SK-N-SH (cell line): ENCODE data around the gene IL11RA. TPM values are rescaled to one million over a fixed set of nuclear protein-coding genes. Genes with fewer than 3 reads are reported as not detected.

Source experiments
- CTCF ChIA-PET: fragments of 300-600, 350-600 bp; formaldehyde crosslinking; extraction: SDS; loops from one replicate; lab custom pipeline; 2021; lab: Yijun Ruan, JAX
- POLR2A ChIA-PET: fragments of 350-600 bp; sonication (Branson Sonifier 250); formaldehyde crosslinking; extraction: SDS; loops from one replicate; lab custom pipeline; 2020; ENCODE audit warnings: antibody characterized with exemption, inconsistent platforms; lab: Yijun Ruan, JAX
- DNase-seq: peaks from one replicate; pipeline ENCODE4 v3.0.0; 2012
- H2AFZ ChIP-seq: fragments of 200-600 bp; sonication (generic); 2 replicates; pipeline ENCODE4 v1.8.1; 2016; ENCODE audit warnings: antibody characterized with exemption, mild to moderate bottlenecking, low read depth
- H3F3A ChIP-seq: fragments of 200-600 bp; sonication (generic); replicated peaks from 2 replicates; pipeline ENCODE3; 2016; ENCODE audit warnings: antibody characterized with exemption, mild to moderate bottlenecking; ENCODE audit not compliant: insufficient read depth
- H3K27ac ChIP-seq, 2 experiments: fragments of 200-500 bp in 1 of 2; fragments of 200-600 bp in 1 of 2; sonication (Bioruptor generic) in 1 of 2; sonication (generic), shearing (Covaris generic) in 1 of 2; 2 replicates each; pipeline versions ENCODE4 v1.5.1 to v1.6.1; 2014 to 2016; ENCODE audit warnings: low read depth in 2 of 2, inconsistent platforms in 1 of 2, low read length in 1 of 2, mild to moderate bottlenecking in 1 of 2, mixed read lengths in 1 of 2
- H3K27me3 ChIP-seq: fragments of 200-600 bp; sonication (generic), shearing (Covaris generic); 2 replicates; pipeline ENCODE4 v1.6.1; 2016; ENCODE audit warnings: mixed run types; ENCODE audit not compliant: insufficient read depth
- H3K36me3 ChIP-seq, 2 experiments: fragments of 200-500 bp in 1 of 2; fragments of 200-600 bp in 1 of 2; sonication (Bioruptor generic) in 1 of 2; sonication (generic) in 1 of 2; replicated peaks in 1 of 2; 2 replicates each; pipeline versions ENCODE3 to v1.5.1; 2014 to 2016; ENCODE audit warnings: low read length in 1 of 2, mild to moderate bottlenecking in 1 of 2; ENCODE audit not compliant: insufficient read depth in 2 of 2, control insufficient read depth in 1 of 2
- H3K4me1 ChIP-seq, 2 experiments: fragments of 200-500 bp in 1 of 2; fragments of 200-600 bp in 1 of 2; sonication (Bioruptor generic) in 1 of 2; sonication (generic), shearing (Covaris generic) in 1 of 2; 2 replicates each; pipeline versions ENCODE4 v1.5.1 to v1.6.1; 2014 to 2016; ENCODE audit warnings: low read depth in 1 of 2, low read length in 1 of 2, mixed run types in 1 of 2; ENCODE audit not compliant: insufficient read depth in 2 of 2, control insufficient read depth in 1 of 2
- H3K4me2 ChIP-seq: fragments of 200-600 bp; sonication (generic), shearing (Covaris generic); 2 replicates; pipeline ENCODE4 v1.6.1; 2017; ENCODE audit warnings: mixed run types
- H3K4me3 ChIP-seq, 2 experiments: fragments of 200-500 bp in 1 of 2; fragments of 200-600 bp in 1 of 2; sonication (Bioruptor generic) in 1 of 2; sonication (generic), shearing (Covaris generic) in 1 of 2; 2 replicates each; pipeline versions ENCODE4 v1.5.1 to v1.8.1; 2014 to 2016; ENCODE audit warnings: low read depth in 2 of 2, inconsistent platforms in 1 of 2, low read length in 1 of 2, mild to moderate bottlenecking in 1 of 2, mixed read lengths in 1 of 2, moderate library complexity in 1 of 2
- H3K79me2 ChIP-seq: fragments of 200-600 bp; sonication (generic); 2 replicates; pipeline ENCODE4 v1.8.1; 2017; ENCODE audit warnings: mild to moderate bottlenecking; ENCODE audit not compliant: insufficient read depth
- H3K9ac ChIP-seq: fragments of 200-600 bp; sonication (generic); 2 replicates; pipeline ENCODE4 v1.6.1; 2017; ENCODE audit warnings: mixed run types
- H3K9me2 ChIP-seq: fragments of 200-600 bp; sonication (generic); 2 replicates; pipeline ENCODE4 v1.6.1; 2017; ENCODE audit warnings: mixed run types
- H3K9me3 ChIP-seq: fragments of 200-600 bp; sonication (generic); 2 replicates; pipeline ENCODE4 v1.6.1; 2017; ENCODE audit warnings: mixed run types, mild to moderate bottlenecking, moderate library complexity
- H4K20me1 ChIP-seq: fragments of 200-600 bp; sonication (generic); 2 replicates; pipeline ENCODE4 v1.6.1; 2017; ENCODE audit warnings: mild to moderate bottlenecking, mixed run types; ENCODE audit not compliant: insufficient read depth
- EP300 ChIP-seq, 2 experiments: IDR thresholded peaks; 2 replicates each; pipeline versions ENCODE4 v1.4.0 to v1.6.1; 2012; ENCODE audit warnings: borderline replicate concordance in 1 of 2, low read depth in 1 of 2, low read length in 1 of 2
- FOXJ3 ChIP-seq: sonication (generic); formaldehyde crosslinking; IDR thresholded peaks from 2 replicates; pipeline ENCODE4 v1.5.1; 2020; ENCODE audit warnings: mild to moderate bottlenecking, missing genetic modification reagents
- GABPA ChIP-seq: IDR thresholded peaks from 2 replicates; pipeline ENCODE4 v1.4.0; 2012; ENCODE audit warnings: low read depth, mild to moderate bottlenecking
- NFIC ChIP-seq: IDR thresholded peaks from 2 replicates; pipeline ENCODE4 v1.4.0; 2012; ENCODE audit warnings: borderline replicate concordance
- POLR2AphosphoS5 ChIP-seq: IDR thresholded peaks from 2 replicates; pipeline ENCODE4 v1.6.1; 2012; ENCODE audit warnings: low read depth, low read length
- RAD21 ChIP-seq: IDR thresholded peaks from 2 replicates; pipeline ENCODE4 v1.6.1; 2012; ENCODE audit warnings: mild to moderate bottlenecking, low read length
- RCOR1 ChIP-seq: fragments of 150-350 bp; IDR thresholded peaks from 2 replicates; pipeline ENCODE4 v1.6.1; 2017; ENCODE audit warnings: antibody characterized with exemption, low read length
- YY1 ChIP-seq: IDR thresholded peaks from 2 replicates; pipeline ENCODE4 v1.4.0; 2012; ENCODE audit warnings: low read depth, mild to moderate bottlenecking
- WGBS: methylation state at CpG from one replicate; pipeline ENCODE4 v1.1.6; 2017; ENCODE audit warnings: low lambda C conversion rate; 5-methylcytosine and 5-hydroxymethylcytosine counted together
- polyA plus RNA-seq, 3 experiments: library from polyadenylated mRNA; depleted of rRNA; stranded (reverse); fragments of >200 nt; gene quantifications; 2 replicates each; pipeline ENCODE4 v1.2.3, GENCODE V29; 2012
- TF ChIP-seq, protein P1 (sequence below): fragments of 150-350 bp; IDR thresholded peaks from 2 replicates; pipeline ENCODE4 v1.6.1; 2016; ENCODE audit warnings: mild to moderate bottlenecking, low read depth, low read length
- TF ChIP-seq, protein P2 (sequence below): IDR thresholded peaks from 2 replicates; pipeline ENCODE4 v1.6.1; 2012; ENCODE audit warnings: mild to moderate bottlenecking, low read depth, low read length, moderate library complexity
- TF ChIP-seq, protein P3 (sequence below): fragments of 150-350 bp; IDR thresholded peaks from 2 replicates; pipeline ENCODE4 v1.6.1; 2017; ENCODE audit warnings: antibody characterized with exemption, low read length, low read depth, borderline replicate concordance
- TF ChIP-seq, protein P4 (sequence below): IDR thresholded peaks from 2 replicates; pipeline ENCODE4; 2012
- TF ChIP-seq, protein P5 (sequence below): IDR thresholded peaks from 2 replicates; pipeline ENCODE4 v1.4.0; 2012; ENCODE audit warnings: low read depth, borderline replicate concordance

The IL11RA gene
- polyA plus RNA-seq, 1 of the 3 experiments (the other 2 are of a cell fraction) = 16.5 TPM

DNA sequence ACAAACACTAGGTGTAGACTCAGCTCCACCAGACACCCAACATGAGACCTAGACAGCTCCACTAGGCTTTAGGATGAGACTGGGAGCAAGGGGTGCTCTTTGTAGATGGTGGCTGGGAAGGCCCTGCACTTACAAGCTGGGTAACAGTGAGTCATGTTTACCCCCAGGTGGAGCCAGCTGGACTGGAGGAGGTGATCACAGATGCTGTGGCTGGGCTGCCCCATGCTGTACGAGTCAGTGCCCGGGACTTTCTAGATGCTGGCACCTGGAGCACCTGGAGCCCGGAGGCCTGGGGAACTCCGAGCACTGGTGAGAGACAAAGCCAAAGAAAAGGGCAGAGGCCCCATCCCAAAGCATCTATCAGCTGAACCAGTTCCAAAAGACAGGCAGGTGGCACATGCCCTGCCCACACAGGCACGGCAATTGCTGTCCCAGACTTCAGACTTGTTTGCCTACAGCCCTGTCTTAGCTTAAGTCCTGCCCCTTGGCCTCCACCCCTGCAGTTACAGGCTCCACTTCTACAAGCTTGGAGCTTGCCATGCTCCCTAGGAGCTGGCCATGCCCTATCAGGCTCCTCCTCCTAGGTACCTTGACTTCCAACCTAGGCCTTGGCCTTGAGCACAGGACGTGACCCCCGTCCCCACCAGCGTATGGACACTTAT is 7.7 kb downstream of the IL11RA start:
- Histone ChIP-seq H2AFZ (no peak overlapping the region), H3K9me2 (no peaks in the 10 kb centered on the region), H3F3A (peaks cover 7% of the 10 kb centered on the region), H3K9ac (no peak overlapping the region), H3K4me3 (no peak overlapping the region), H3K36me3 (no peaks in the 10 kb centered on the region), H4K20me1 (no peaks in the 10 kb centered on the region), H3K4me2 (no peak overlapping the region), H3K9me3 (no peaks in the 10 kb centered on the region), H3K27me3 (no peaks in the 10 kb centered on the region), H3K79me2 (no peaks in the 10 kb centered on the region), H3K27ac (no peak overlapping the region), H3K4me1 (peaks cover 4 to 24% of the 10 kb centered on the region in 2 experiments; a peak in 3 of 4 replicates)
- DNase-seq = no peak
- ChIA-PET CTCF (interaction anchor here (0.7 to 8.1 kb wide), 4 partner anchors 16 to 56 kb away, joined by 3 to 56 read pairs (median 5); no protein-coding TSS in a partner anchor), POLR2A (no interaction called here)
- TF ChIP-seq, protein P1, sequence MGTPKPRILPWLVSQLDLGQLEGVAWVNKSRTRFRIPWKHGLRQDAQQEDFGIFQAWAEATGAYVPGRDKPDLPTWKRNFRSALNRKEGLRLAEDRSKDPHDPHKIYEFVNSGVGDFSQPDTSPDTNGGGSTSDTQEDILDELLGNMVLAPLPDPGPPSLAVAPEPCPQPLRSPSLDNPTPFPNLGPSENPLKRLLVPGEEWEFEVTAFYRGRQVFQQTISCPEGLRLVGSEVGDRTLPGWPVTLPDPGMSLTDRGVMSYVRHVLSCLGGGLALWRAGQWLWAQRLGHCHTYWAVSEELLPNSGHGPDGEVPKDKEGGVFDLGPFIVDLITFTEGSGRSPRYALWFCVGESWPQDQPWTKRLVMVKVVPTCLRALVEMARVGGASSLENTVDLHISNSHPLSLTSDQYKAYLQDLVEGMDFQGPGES = no peak
- TF ChIP-seq NFIC (no peak), YY1 (no peak), RAD21 (no peak), RCOR1 (no peak), POLR2AphosphoS5 (no peak)
- TF ChIP-seq, protein P2, sequence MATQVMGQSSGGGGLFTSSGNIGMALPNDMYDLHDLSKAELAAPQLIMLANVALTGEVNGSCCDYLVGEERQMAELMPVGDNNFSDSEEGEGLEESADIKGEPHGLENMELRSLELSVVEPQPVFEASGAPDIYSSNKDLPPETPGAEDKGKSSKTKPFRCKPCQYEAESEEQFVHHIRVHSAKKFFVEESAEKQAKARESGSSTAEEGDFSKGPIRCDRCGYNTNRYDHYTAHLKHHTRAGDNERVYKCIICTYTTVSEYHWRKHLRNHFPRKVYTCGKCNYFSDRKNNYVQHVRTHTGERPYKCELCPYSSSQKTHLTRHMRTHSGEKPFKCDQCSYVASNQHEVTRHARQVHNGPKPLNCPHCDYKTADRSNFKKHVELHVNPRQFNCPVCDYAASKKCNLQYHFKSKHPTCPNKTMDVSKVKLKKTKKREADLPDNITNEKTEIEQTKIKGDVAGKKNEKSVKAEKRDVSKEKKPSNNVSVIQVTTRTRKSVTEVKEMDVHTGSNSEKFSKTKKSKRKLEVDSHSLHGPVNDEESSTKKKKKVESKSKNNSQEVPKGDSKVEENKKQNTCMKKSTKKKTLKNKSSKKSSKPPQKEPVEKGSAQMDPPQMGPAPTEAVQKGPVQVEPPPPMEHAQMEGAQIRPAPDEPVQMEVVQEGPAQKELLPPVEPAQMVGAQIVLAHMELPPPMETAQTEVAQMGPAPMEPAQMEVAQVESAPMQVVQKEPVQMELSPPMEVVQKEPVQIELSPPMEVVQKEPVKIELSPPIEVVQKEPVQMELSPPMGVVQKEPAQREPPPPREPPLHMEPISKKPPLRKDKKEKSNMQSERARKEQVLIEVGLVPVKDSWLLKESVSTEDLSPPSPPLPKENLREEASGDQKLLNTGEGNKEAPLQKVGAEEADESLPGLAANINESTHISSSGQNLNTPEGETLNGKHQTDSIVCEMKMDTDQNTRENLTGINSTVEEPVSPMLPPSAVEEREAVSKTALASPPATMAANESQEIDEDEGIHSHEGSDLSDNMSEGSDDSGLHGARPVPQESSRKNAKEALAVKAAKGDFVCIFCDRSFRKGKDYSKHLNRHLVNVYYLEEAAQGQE = no peak
- TF ChIP-seq, protein P3, sequence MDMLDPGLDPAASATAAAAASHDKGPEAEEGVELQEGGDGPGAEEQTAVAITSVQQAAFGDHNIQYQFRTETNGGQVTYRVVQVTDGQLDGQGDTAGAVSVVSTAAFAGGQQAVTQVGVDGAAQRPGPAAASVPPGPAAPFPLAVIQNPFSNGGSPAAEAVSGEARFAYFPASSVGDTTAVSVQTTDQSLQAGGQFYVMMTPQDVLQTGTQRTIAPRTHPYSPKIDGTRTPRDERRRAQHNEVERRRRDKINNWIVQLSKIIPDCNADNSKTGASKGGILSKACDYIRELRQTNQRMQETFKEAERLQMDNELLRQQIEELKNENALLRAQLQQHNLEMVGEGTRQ = no peak
- WGBS = 100% methylated on average over 3 of the region's 8 CpGs

DNA sequence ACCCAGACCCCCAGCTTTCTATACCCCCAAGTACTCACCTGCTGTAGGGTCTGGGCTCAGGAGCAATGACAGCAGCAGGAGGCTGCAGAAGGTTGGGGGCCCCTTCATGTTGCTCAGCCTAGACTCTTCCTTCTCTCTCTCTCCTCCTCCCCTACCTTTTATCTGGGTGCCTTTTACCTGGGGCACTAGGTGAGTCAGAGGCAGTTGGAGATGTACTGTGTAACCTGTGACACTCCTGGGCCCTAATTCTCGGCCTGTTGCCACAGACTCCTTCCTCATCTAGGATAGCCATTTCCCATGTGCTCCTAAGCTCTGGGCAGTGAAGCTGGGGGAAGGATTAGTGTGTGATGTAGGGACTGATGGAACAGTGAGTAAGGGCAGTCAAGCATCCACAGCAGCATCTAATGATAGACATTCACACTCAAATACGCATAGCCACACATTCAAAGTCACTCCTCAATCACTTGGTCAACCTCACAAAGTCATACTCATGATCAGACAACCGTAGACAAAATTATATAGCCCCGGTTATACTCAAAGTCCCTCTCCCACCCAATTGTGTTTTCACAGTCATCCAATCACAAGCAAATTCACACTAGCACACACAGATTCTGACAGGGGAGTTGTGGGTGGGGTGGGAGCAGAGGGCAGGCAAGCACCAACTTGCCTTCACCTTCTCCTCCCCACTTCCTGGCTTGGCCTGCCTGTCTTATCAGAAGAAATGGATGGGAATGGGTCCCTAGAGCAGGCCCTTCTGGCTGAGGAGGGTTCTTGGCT is 10.7 kb downstream of the IL11RA start, which contains the start of gene CCL27:
CCL27 (minus strand) TSS at position 132 of the 777 bp plus-strand sequence; CDS start at position 108, 24 bp downstream.
- no peak for DNase-seq
- Histone ChIP-seq H3K79me2 (peaks cover 17% of the 10 kb centered on the region; the same call in 1 of the 2 replicates), H3K36me3 (no peaks in the 10 kb centered on the region), H3K4me1 (peaks cover 8 to 12% of the 10 kb centered on the region in 2 experiments; a peak in 3 of 4 replicates), H3K27me3 (no peaks in the 10 kb centered on the region), H2AFZ (no peak within 1 kb of the TSS), H4K20me1 (no peaks in the 10 kb centered on the region), H3K27ac (no peak within 1 kb of the TSS), H3K4me3 (no peak within 1 kb of the TSS), H3K9me2 (no peaks in the 10 kb centered on the region), H3F3A (peaks cover 13% of the 10 kb centered on the region), H3K4me2 (no peak within 1 kb of the TSS), H3K9ac (no peak within 1 kb of the TSS), H3K9me3 (no peaks in the 10 kb centered on the region)
- 79% methylated on average over 4 of the region's 4 CpGs for WGBS
- POLR2A ChIA-PET = no interaction called here
- TF ChIP-seq, protein P4, sequence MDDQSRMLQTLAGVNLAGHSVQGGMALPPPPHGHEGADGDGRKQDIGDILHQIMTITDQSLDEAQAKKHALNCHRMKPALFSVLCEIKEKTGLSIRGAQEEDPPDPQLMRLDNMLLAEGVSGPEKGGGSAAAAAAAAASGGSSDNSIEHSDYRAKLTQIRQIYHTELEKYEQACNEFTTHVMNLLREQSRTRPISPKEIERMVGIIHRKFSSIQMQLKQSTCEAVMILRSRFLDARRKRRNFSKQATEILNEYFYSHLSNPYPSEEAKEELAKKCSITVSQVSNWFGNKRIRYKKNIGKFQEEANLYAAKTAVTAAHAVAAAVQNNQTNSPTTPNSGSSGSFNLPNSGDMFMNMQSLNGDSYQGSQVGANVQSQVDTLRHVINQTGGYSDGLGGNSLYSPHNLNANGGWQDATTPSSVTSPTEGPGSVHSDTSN = no peak
- TF ChIP-seq EP300 (IDR thresholded peaks at IDR 0.05; ENCODE audit: borderline replicate concordance in 1 of 2, low read depth in 1 of 2, low read length in 1 of 2) (no peak), FOXJ3 (CRISPR knock-in tag) (no peak), GABPA (no peak)
- TF ChIP-seq, protein P5, sequence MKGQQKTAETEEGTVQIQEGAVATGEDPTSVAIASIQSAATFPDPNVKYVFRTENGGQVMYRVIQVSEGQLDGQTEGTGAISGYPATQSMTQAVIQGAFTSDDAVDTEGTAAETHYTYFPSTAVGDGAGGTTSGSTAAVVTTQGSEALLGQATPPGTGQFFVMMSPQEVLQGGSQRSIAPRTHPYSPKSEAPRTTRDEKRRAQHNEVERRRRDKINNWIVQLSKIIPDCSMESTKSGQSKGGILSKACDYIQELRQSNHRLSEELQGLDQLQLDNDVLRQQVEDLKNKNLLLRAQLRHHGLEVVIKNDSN = no peak
- CTCF ChIA-PET = interaction anchor here (0.7 to 8.1 kb wide), 7 partner anchors 16 to 48 kb away, joined by 3 to 56 read pairs (median 4); partner anchors contain the start of genes ARID3C and GALT
